GM18517 (cell line): Measurements from ENCODE around the gene PHF2.
"Not testable (repeated sequence)": the region's sequence is repeated elsewhere in the genome, so short reads cannot be mapped to it uniquely, and the experiment has no call there.

Experiments
- ATAC-seq: cut with Tn5 transposase; IDR thresholded peaks from one replicate; pipeline ENCODE4 v1.9.1; 2021; ENCODE audit warnings: mild to moderate bottlenecking, moderate library complexity; ENCODE audit not compliant: unreplicated experiment

The PHF2 gene

GRCh38 chr9:93662952-93663572 is 86.7 kb downstream of the PHF2 start:
- no peak for ATAC-seq

- ATAC-seq: no peak
Observed at GRCh38 chr9:93663877-93664548, 87.6 kb downstream of the PHF2 start.

- ATAC-seq: no peak
Observed at GRCh38 chr9:93664549-93665120, 88.3 kb downstream of the PHF2 start.

- ATAC-seq: no peak
Observed at GRCh38 chr9:93665128-93665636, 88.8 kb downstream of the PHF2 start.

- ATAC-seq: no peak
Observed at GRCh38 chr9:93665637-93666438, 89.5 kb downstream of the PHF2 start.

GRCh38 chr9:93666439-93666784 is 90.0 kb downstream of the PHF2 start:
- ATAC-seq: not testable (repeated sequence)

- ATAC-seq: no peak
Observed at GRCh38 chr9:93667006-93667405, 90.6 kb downstream of the PHF2 start.

GRCh38 chr9:93667627-93668026 is 91.2 kb downstream of the PHF2 start:
- no peak for ATAC-seq

- ATAC-seq: no peak
Observed at GRCh38 chr9:93668261-93668871, 92.0 kb downstream of the PHF2 start.

GRCh38 chr9:93669116-93669957 is 93.0 kb downstream of the PHF2 start:
- ATAC-seq: no peak

- no peak for ATAC-seq
Observed at GRCh38 chr9:93669958-93670207, 93.5 kb downstream of the PHF2 start.

- no peak for ATAC-seq
Observed at GRCh38 chr9:93670208-93671019, 94.0 kb downstream of the PHF2 start.

- no peak for ATAC-seq
Observed at GRCh38 chr9:93671020-93671338, 94.6 kb downstream of the PHF2 start.

- ATAC-seq: not testable (repeated sequence)
Observed at GRCh38 chr9:93672330-93673020, 96.1 kb downstream of the PHF2 start.

GRCh38 chr9:93673021-93673838 is 96.8 kb downstream of the PHF2 start:
- ATAC-seq: no peak

- no peak for ATAC-seq
Observed at GRCh38 chr9:93673839-93674334, 97.5 kb downstream of the PHF2 start.

- ATAC-seq: no peak
Observed at GRCh38 chr9:93674580-93675335, 98.4 kb downstream of the PHF2 start.
